Measurements from ENCODE around the gene HSD3B7. TPM values are rescaled to one million over a fixed set of nuclear protein-coding genes. Genes with fewer than 3 reads are reported as not detected.

Gene HSD3B7
- total and polyA plus RNA-seq, 2 of the 8 experiments (the other 6 are each of a cell fraction or from before 2014, with no cell fraction given) = 2.9 to 6.6 TPM

GRCh38 chr16:31016018-31016417 is 31.0 kb downstream of the HSD3B7 start:
- Histone ChIP-seq H2BK5ac (ENCODE audit: low read depth, low read length) (no peak overlapping the region), H3K4me1 (replicated peaks in 1 of 4; ENCODE audit: control insufficient read depth in 3 of 4, insufficient read depth in 4 of 4, low read length in 3 of 4) (no peaks in the 10 kb centered on the region; a peak in 1 of 7 replicates), H4K91ac (replicated peaks; ENCODE audit: insufficient read length, low read length) (no peak overlapping the region), H3K9ac (replicated peaks in 1 of 4; ENCODE audit: extremely low read depth in 1 of 4, low read depth in 3 of 4, low read length in 3 of 4) (no peak overlapping the region), H2BK120ac (replicated peaks; ENCODE audit: low read depth, low read length) (no peak overlapping the region), H3K4ac (replicated peaks; ENCODE audit: insufficient read length, low read depth, low read length) (no peak overlapping the region), H3K14ac (ENCODE audit: insufficient read length) (no peak overlapping the region), H3K9me3 (ENCODE audit: insufficient read depth in 2 of 2, low read depth in 1 of 2, low read length in 1 of 2) (no peaks in the 10 kb centered on the region), H3K36me3 (ENCODE audit: control insufficient read depth in 2 of 4, insufficient read depth in 4 of 4, low read length in 3 of 4) (no peaks in the 10 kb centered on the region), H2BK15ac (ENCODE audit: low read length) (no peak overlapping the region), H3K23me2 (ENCODE audit: low read depth, low read length) (no peaks in the 10 kb centered on the region), H4K8ac (ENCODE audit: extremely low read depth, insufficient read depth, low read length) (no peak overlapping the region), H2AFZ (ENCODE audit: low read length) (no peak overlapping the region), H3K56ac (replicated peaks; ENCODE audit: insufficient read length, low read depth, low read length) (no peak overlapping the region), H2AK5ac (ENCODE audit: low read depth, low read length) (no peak overlapping the region), H3K79me1 (ENCODE audit: low read depth, low read length) (no peaks in the 10 kb centered on the region), H3K23ac (ENCODE audit: insufficient read length) (no peak overlapping the region), H4K5ac (ENCODE audit: insufficient read length, low read depth, low read length) (no peak overlapping the region), H3K79me2 (ENCODE audit: control insufficient read depth in 1 of 2, insufficient read depth in 2 of 2, low read length in 2 of 2) (no peaks in the 10 kb centered on the region), H3K18ac (ENCODE audit: extremely low read depth, low read length) (no peak overlapping the region), H3K27me3 (replicated peaks in 1 of 4; ENCODE audit: control insufficient read depth in 3 of 4, extremely low read depth in 1 of 4, insufficient read depth in 3 of 4, low read length in 3 of 4) (no peaks in the 10 kb centered on the region; a peak in 2 of 7 replicates), H4K20me1 (replicated peaks in 1 of 2; ENCODE audit: control insufficient read depth in 1 of 2, insufficient read depth in 2 of 2, low read length in 2 of 2) (no peaks in the 10 kb centered on the region), H3K27ac (ENCODE audit: low read depth, low read length) (no peak overlapping the region), H2BK20ac (ENCODE audit: low read length) (no peak overlapping the region), H3K4me3 (ENCODE audit: extremely low read depth in 1 of 4, insufficient read depth in 2 of 4, low read depth in 3 of 4, low read length in 4 of 4) (no peak overlapping the region), H2BK12ac (ENCODE audit: low read depth, low read length) (no peak overlapping the region), H3K4me2 (ENCODE audit: insufficient read depth in 1 of 2, low read depth in 2 of 2, low read length in 2 of 2) (no peak overlapping the region)
- DNase-seq (ENCODE audit: low read depth in 1 of 2, low spot score in 2 of 2) (no peak), FAIRE-seq (no peak)
- 84% methylated on average over 6 of the region's 6 CpGs; no CpG with 5 or more reads in 1 of the 2 experiments for WGBS, 2 experiments (ENCODE audit: extremely low coverage in 1 of 2, insufficient coverage in 1 of 2, insufficient read length in 1 of 2, insufficient replicate concordance in 2 of 2, low coverage in 1 of 2, low lambda C conversion rate in 2 of 2, missing lambda C conversion rate in 1 of 2)
- TF ChIP-seq SRF (IDR thresholded peaks at IDR 0.05; ENCODE audit: low read depth, low read length) (no peak), RAD21 (IDR thresholded peaks at IDR 0.05 in 1 of 2, conservative IDR thresholded peaks at IDR 0.05 in 1 of 2; ENCODE audit: low read depth in 2 of 2, low read length in 2 of 2) (peak; percentile 25 to 43; a peak in 3 of 4 replicates), POLR2A (IDR thresholded peaks at IDR 0.05; ENCODE audit: control extremely low read depth in 1 of 2, low read depth in 2 of 2, low read length in 2 of 2) (no peak)
- TF ChIP-seq, protein P1, sequence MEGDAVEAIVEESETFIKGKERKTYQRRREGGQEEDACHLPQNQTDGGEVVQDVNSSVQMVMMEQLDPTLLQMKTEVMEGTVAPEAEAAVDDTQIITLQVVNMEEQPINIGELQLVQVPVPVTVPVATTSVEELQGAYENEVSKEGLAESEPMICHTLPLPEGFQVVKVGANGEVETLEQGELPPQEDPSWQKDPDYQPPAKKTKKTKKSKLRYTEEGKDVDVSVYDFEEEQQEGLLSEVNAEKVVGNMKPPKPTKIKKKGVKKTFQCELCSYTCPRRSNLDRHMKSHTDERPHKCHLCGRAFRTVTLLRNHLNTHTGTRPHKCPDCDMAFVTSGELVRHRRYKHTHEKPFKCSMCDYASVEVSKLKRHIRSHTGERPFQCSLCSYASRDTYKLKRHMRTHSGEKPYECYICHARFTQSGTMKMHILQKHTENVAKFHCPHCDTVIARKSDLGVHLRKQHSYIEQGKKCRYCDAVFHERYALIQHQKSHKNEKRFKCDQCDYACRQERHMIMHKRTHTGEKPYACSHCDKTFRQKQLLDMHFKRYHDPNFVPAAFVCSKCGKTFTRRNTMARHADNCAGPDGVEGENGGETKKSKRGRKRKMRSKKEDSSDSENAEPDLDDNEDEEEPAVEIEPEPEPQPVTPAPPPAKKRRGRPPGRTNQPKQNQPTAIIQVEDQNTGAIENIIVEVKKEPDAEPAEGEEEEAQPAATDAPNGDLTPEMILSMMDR (IDR thresholded peaks at IDR 0.05; ENCODE audit: control extremely low read depth in 1 of 3, insufficient read depth in 1 of 3, low read depth in 1 of 3, low read length in 3 of 3) = peak; percentile 17 to 49 (median 32); a peak in 3 of 4 replicates
- POLR2A ChIA-PET (ENCODE audit: partially characterized antibody) = interaction anchor here (1.5 kb wide), 1 partner anchor 32 kb away, joined by 5 read pairs; the partner anchor contains the start of gene HSD3B7
- CTCF ChIA-PET (ENCODE audit: partially characterized antibody) = interaction anchor here (0.6 to 3.2 kb wide), 7 partner anchors 15 to 37 kb away, joined by 3 to 16 read pairs (median 4); partner anchors contain the start of gene HSD3B7

Data from H1 (cell line).